HepG2 (cell line): ENCODE data around the gene ANKRD10. TPM values are rescaled to one million over a fixed set of nuclear protein-coding genes. Genes with fewer than 3 reads are reported as not detected.
A peak's percentile ranks its signal among the peaks of the same experiment; 100 is the strongest.

Experiments used
- FOXA1 ChIP-seq, 2 experiments: fragments of 450-650 bp in 1 of 2; sonication (generic) in 1 of 2; formaldehyde crosslinking in 1 of 2; IDR thresholded peaks; 2 replicates each; pipeline versions ENCODE4 v1.4.0 to v1.6.1; 2016 to 2020; ENCODE audit warnings: missing genetic modification reagents in 1 of 2
- FOXO1 ChIP-seq: sonication (generic); formaldehyde crosslinking; IDR thresholded peaks from 2 replicates; pipeline ENCODE4 v1.4.0; 2020; ENCODE audit warnings: missing genetic modification reagents
- NFYB ChIP-seq: sonication (generic); formaldehyde crosslinking; IDR thresholded peaks from 2 replicates; pipeline ENCODE4 v1.4.0; 2020; ENCODE audit warnings: missing genetic modification reagents
- ONECUT2 ChIP-seq: sonication (generic); formaldehyde crosslinking; IDR thresholded peaks from 2 replicates; pipeline ENCODE4 v1.4.0; 2020; ENCODE audit warnings: missing genetic modification reagents
- ZNF136 ChIP-seq: sonication (generic); formaldehyde crosslinking; IDR thresholded peaks from 2 replicates; pipeline ENCODE4 v1.8.1; 2022; ENCODE audit warnings: low read depth, mild to moderate bottlenecking, moderate library complexity, missing genetic modification reagents
- ZNF382 ChIP-seq: sonication (generic); formaldehyde crosslinking; IDR thresholded peaks from 2 replicates; pipeline ENCODE4 v1.5.0; 2020; ENCODE audit warnings: missing genetic modification reagents, mild to moderate bottlenecking, borderline replicate concordance
- ZNF564 ChIP-seq: sonication (generic); formaldehyde crosslinking; IDR thresholded peaks from 2 replicates; pipeline ENCODE4 v1.8.1; 2023; ENCODE audit warnings: mild to moderate bottlenecking, missing genetic modification reagents
- ZNF629 ChIP-seq: sonication (generic); formaldehyde crosslinking; conservative IDR thresholded peaks from 2 replicates; pipeline ENCODE4 v1.5.0; 2020; ENCODE audit warnings: missing genetic modification reagents
- polyA plus RNA-seq, 8 experiments: library from polyadenylated mRNA; depleted of rRNA in 3 of 8; stranded (reverse) in 7 of 8; unstranded in 1 of 8; fragments of >200 nt; fragmentation: Illumina TruSeq in 4 of 8; extraction: Trizol in 4 of 8; gene quantifications; 2 replicates each; pipeline versions ENCODE4 v1.2.1 to v1.2.3, GENCODE V29; 2011 to 2016; ENCODE audit warnings: low read depth in 4 of 8, missing spikeins in 1 of 8, mixed read lengths in 1 of 8; ENCODE audit not compliant: insufficient read depth in 1 of 8
- total RNA-seq, 5 experiments: library from RNA; depleted of rRNA; stranded (reverse); fragments of >200 nt; fragmentation: Illumina TruSeq; extraction: Trizol; gene quantifications; 2 replicates each; pipeline ENCODE4 v1.2.3, GENCODE V29; 2016; ENCODE audit warnings: low read depth in 1 of 5
- TF ChIP-seq, protein P1 (sequence below): sonication (generic); formaldehyde crosslinking; IDR thresholded peaks from 2 replicates; pipeline ENCODE4; 2020; ENCODE audit warnings: missing genetic modification reagents, mild to moderate bottlenecking, borderline replicate concordance
- TF ChIP-seq, protein P2 (sequence below), 2 experiments: fragments of 450-650 bp in 1 of 2; sonication (generic) in 1 of 2; formaldehyde crosslinking; IDR thresholded peaks; 2 replicates each; pipeline versions ENCODE4 v1.5.0 to v1.8.0; 2020 to 2022; ENCODE audit warnings: mild to moderate bottlenecking in 1 of 2, missing genetic modification reagents in 1 of 2
- TF ChIP-seq, protein P3 (sequence below): sonication (generic); formaldehyde crosslinking; IDR thresholded peaks from 2 replicates; pipeline ENCODE4 v1.4.0; 2020; ENCODE audit warnings: mild to moderate bottlenecking, missing genetic modification reagents
- TF ChIP-seq, protein P4 (sequence below): IDR thresholded peaks from 2 replicates; pipeline ENCODE4 v1.6.1; 2016; ENCODE audit warnings: low read depth, borderline replicate concordance
- TF ChIP-seq, protein P5 (sequence below): sonication (generic); formaldehyde crosslinking; conservative IDR thresholded peaks from 2 replicates; pipeline ENCODE4 v1.5.0; 2020; ENCODE audit warnings: missing genetic modification reagents
- TF ChIP-seq, protein P6 (sequence below): sonication (generic); formaldehyde crosslinking; IDR thresholded peaks from 2 replicates; pipeline ENCODE4 v1.5.1; 2020; ENCODE audit warnings: mild to moderate bottlenecking, moderate library complexity, missing genetic modification reagents
- TF ChIP-seq, protein P7 (sequence below): sonication (generic); formaldehyde crosslinking; IDR thresholded peaks from 2 replicates; pipeline ENCODE4 v1.4.0; 2020; ENCODE audit warnings: missing genetic modification reagents

Gene ANKRD10
- total and polyA plus RNA-seq, 2 of the 13 experiments (the other 11 are each of a cell fraction or from before 2014, with no cell fraction given), result 108 to 115 TPM

DNA sequence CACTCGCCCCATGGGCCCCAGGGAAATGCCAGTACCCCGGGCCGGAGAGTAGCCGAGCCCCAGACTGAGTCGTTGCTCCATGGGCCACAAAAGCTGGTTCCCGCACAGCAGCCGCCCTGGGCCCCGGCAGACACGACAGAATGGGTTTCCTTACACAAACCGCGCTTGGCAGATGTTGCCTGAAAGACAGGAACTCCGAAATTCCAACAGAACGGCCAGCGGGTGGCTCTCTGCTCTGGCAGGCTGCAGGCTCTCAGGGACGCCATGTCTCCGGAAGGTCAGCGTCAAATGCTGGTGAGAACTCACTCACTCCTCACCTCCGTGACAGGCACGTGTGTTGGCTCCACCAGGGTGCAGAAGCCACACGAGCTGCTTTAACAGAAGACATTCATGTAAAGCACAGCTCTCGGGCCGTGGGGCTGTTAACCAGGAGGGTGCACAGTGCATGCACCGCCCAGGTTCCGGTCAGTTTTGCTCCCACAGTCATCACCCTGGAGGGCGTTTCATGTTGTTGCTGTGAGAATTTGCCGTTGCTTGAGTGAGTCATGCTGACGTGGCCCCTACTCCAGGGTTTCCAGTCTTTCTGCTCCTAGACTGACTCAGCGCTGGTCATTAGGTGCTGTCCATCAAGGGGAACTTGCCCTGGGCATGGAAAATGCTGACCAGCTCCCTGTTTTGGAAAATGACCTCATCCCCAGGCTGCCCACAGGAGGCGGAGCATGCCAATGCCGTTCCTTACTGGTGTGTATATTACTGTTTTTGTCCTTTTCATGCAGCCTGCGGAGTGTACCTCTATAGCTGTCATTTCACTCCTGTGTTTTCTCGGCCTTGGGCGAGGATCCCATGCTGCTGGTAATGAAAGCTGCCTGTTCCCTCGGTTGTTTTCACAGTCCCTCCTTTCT, 44.8 kb downstream of the ANKRD10 start (continued):
- TF ChIP-seq, protein P1, sequence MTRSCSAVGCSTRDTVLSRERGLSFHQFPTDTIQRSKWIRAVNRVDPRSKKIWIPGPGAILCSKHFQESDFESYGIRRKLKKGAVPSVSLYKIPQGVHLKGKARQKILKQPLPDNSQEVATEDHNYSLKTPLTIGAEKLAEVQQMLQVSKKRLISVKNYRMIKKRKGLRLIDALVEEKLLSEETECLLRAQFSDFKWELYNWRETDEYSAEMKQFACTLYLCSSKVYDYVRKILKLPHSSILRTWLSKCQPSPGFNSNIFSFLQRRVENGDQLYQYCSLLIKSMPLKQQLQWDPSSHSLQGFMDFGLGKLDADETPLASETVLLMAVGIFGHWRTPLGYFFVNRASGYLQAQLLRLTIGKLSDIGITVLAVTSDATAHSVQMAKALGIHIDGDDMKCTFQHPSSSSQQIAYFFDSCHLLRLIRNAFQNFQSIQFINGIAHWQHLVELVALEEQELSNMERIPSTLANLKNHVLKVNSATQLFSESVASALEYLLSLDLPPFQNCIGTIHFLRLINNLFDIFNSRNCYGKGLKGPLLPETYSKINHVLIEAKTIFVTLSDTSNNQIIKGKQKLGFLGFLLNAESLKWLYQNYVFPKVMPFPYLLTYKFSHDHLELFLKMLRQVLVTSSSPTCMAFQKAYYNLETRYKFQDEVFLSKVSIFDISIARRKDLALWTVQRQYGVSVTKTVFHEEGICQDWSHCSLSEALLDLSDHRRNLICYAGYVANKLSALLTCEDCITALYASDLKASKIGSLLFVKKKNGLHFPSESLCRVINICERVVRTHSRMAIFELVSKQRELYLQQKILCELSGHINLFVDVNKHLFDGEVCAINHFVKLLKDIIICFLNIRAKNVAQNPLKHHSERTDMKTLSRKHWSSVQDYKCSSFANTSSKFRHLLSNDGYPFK (CRISPR knock-in tag), result no peak
- TF ChIP-seq ZNF629 (CRISPR knock-in tag) (no peak), ONECUT2 (0 out of 2 replicates have a peak, but pooled peaks have one; percentile 8), ZNF136 (CRISPR knock-in tag) (no peak), FOXO1 (CRISPR knock-in tag) (no peak), ZNF382 (no peak), ZNF564 (CRISPR knock-in tag) (0 out of 2 replicates have a peak, but pooled peaks have one; percentile 47), FOXA1 (IDR thresholded peaks at IDR 0.05) (no peak), FOXA1 (CRISPR knock-in tag; IDR thresholded peaks at IDR 0.05) (no peak), NFYB (CRISPR knock-in tag) (no peak)
- TF ChIP-seq, protein P2, sequence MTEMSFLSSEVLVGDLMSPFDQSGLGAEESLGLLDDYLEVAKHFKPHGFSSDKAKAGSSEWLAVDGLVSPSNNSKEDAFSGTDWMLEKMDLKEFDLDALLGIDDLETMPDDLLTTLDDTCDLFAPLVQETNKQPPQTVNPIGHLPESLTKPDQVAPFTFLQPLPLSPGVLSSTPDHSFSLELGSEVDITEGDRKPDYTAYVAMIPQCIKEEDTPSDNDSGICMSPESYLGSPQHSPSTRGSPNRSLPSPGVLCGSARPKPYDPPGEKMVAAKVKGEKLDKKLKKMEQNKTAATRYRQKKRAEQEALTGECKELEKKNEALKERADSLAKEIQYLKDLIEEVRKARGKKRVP (CRISPR knock-in tag; IDR thresholded peaks at IDR 0.05), result peak in 1 of 2 experiments; percentile 38; a peak in 1 of 4 replicates
- TF ChIP-seq, protein P3, sequence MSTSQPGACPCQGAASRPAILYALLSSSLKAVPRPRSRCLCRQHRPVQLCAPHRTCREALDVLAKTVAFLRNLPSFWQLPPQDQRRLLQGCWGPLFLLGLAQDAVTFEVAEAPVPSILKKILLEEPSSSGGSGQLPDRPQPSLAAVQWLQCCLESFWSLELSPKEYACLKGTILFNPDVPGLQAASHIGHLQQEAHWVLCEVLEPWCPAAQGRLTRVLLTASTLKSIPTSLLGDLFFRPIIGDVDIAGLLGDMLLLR (CRISPR knock-in tag), result 0 out of 2 replicates have a peak, but pooled peaks have one; percentile 58
- TF ChIP-seq, protein P4, sequence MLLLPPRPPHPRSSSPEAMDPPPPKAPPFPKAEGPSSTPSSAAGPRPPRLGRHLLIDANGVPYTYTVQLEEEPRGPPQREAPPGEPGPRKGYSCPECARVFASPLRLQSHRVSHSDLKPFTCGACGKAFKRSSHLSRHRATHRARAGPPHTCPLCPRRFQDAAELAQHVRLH (CRISPR knock-in tag), result peak; percentile 33; the same call in 1 of the 2 replicates
- TF ChIP-seq, protein P5, sequence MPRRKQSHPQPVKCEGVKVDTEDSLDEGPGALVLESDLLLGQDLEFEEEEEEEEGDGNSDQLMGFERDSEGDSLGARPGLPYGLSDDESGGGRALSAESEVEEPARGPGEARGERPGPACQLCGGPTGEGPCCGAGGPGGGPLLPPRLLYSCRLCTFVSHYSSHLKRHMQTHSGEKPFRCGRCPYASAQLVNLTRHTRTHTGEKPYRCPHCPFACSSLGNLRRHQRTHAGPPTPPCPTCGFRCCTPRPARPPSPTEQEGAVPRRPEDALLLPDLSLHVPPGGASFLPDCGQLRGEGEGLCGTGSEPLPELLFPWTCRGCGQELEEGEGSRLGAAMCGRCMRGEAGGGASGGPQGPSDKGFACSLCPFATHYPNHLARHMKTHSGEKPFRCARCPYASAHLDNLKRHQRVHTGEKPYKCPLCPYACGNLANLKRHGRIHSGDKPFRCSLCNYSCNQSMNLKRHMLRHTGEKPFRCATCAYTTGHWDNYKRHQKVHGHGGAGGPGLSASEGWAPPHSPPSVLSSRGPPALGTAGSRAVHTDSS (CRISPR knock-in tag), result no peak
- TF ChIP-seq, protein P6, sequence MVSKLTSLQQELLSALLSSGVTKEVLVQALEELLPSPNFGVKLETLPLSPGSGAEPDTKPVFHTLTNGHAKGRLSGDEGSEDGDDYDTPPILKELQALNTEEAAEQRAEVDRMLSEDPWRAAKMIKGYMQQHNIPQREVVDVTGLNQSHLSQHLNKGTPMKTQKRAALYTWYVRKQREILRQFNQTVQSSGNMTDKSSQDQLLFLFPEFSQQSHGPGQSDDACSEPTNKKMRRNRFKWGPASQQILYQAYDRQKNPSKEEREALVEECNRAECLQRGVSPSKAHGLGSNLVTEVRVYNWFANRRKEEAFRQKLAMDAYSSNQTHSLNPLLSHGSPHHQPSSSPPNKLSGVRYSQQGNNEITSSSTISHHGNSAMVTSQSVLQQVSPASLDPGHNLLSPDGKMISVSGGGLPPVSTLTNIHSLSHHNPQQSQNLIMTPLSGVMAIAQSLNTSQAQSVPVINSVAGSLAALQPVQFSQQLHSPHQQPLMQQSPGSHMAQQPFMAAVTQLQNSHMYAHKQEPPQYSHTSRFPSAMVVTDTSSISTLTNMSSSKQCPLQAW (CRISPR knock-in tag), result 0 out of 2 replicates have a peak, but pooled peaks have one; percentile 32
- TF ChIP-seq, protein P7, sequence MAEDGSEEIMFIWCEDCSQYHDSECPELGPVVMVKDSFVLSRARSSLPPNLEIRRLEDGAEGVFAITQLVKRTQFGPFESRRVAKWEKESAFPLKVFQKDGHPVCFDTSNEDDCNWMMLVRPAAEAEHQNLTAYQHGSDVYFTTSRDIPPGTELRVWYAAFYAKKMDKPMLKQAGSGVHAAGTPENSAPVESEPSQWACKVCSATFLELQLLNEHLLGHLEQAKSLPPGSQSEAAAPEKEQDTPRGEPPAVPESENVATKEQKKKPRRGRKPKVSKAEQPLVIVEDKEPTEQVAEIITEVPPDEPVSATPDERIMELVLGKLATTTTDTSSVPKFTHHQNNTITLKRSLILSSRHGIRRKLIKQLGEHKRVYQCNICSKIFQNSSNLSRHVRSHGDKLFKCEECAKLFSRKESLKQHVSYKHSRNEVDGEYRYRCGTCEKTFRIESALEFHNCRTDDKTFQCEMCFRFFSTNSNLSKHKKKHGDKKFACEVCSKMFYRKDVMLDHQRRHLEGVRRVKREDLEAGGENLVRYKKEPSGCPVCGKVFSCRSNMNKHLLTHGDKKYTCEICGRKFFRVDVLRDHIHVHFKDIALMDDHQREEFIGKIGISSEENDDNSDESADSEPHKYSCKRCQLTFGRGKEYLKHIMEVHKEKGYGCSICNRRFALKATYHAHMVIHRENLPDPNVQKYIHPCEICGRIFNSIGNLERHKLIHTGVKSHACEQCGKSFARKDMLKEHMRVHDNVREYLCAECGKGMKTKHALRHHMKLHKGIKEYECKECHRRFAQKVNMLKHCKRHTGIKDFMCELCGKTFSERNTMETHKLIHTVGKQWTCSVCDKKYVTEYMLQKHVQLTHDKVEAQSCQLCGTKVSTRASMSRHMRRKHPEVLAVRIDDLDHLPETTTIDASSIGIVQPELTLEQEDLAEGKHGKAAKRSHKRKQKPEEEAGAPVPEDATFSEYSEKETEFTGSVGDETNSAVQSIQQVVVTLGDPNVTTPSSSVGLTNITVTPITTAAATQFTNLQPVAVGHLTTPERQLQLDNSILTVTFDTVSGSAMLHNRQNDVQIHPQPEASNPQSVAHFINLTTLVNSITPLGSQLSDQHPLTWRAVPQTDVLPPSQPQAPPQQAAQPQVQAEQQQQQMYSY (CRISPR knock-in tag), result no peak
